Amniotic epithelial cell (primary cell): ENCODE data around the gene SEMA6B.
A peak's percentile ranks its signal among the peaks of the same experiment; 100 is the strongest.
"Not testable (repeated sequence)": the region's sequence is repeated elsewhere in the genome, so short reads cannot be mapped to it uniquely, and the experiment has no call there.

Experiments used
- DNase-seq: peaks from one replicate; pipeline ENCODE4 v3.0.0-alpha.2; 2010; ENCODE audit warnings: low read depth

SEMA6B gene

DNA sequence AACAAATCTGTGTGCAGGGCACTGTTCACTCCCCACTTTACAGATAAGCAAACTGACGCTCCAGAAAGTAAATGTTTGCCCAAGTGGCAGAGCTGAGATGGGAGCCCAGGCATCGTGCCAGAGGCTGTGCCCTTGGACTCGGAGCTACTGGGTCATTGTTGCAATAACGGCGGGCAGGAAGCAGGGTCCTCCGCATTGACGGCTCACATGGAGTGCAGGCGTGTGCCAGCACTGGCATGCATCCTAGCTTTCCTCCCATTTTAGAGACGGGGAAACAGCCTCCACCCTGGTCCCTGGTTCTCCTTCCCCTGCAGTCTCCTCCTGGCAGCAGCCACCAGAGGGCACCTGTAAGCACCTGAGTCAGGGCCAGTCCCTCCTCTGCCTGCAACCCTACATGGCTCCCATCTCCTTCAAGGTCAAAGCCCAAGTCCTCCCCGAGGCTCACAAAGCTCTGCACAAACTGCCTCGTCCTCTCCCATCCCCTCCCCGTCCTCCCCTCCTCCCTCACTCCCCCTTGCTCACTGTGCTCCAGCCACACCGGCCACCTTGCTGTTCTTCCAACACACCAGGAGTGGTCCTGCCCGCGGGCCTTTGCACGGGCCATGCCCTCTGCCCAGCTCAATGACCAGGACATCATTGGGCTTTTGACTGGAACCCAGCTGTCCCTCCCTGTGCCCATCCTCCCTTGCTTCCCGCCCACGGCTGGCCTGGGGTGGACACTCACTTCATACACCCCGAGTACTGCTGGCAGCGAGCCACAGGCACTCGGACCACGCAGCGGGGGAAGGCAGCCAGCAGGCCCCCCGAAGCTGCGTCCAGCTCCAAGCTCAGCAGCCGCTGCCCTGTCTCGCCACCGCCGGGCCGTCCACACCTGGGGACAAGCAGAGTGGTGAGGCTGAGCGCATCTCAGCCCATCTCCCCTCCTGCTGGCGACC is 11.9 kb downstream of the SEMA6B start:
- DNase-seq = no peak

DNA sequence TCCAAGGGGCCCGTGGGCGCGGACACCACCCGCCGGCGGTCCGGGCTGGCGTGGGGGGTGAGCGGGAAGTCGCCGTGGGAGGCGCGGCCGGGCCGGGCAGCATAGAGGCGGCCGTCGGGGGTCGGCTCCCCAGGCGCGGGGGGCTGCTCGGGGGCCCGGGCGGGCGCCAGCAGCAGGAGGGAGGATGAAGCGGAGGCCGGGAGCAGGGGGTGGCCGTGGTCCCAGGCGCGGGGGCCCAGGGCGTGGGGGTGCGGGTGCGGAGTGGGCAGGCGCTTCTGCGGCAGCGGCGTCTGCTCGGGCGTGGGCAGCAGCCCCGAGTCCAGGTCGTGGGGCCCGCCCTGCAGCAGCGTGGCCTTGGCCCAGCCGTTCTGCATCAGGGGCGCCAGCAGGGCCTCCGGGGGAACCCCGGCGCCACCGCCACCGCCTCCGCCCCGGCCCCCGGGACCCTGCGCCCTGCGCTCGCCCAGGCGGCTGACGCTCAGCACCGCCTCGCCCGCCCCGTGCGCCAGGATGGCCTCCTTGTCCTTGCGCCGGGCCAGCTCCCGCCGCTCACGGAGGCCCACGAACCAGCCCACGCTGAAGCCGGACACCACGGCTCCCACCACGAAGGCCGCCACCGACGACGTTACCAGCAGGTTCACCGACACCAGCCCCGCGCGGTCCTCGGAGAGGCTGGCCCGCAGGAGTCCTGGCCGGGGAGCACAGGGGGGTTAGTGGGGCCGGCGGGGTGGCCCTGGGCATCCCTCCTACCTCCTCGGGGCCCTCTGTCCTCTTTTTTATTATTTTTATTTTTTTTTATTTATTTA is 15.4 kb downstream of the SEMA6B start:
- DNase-seq = no peak

DNA sequence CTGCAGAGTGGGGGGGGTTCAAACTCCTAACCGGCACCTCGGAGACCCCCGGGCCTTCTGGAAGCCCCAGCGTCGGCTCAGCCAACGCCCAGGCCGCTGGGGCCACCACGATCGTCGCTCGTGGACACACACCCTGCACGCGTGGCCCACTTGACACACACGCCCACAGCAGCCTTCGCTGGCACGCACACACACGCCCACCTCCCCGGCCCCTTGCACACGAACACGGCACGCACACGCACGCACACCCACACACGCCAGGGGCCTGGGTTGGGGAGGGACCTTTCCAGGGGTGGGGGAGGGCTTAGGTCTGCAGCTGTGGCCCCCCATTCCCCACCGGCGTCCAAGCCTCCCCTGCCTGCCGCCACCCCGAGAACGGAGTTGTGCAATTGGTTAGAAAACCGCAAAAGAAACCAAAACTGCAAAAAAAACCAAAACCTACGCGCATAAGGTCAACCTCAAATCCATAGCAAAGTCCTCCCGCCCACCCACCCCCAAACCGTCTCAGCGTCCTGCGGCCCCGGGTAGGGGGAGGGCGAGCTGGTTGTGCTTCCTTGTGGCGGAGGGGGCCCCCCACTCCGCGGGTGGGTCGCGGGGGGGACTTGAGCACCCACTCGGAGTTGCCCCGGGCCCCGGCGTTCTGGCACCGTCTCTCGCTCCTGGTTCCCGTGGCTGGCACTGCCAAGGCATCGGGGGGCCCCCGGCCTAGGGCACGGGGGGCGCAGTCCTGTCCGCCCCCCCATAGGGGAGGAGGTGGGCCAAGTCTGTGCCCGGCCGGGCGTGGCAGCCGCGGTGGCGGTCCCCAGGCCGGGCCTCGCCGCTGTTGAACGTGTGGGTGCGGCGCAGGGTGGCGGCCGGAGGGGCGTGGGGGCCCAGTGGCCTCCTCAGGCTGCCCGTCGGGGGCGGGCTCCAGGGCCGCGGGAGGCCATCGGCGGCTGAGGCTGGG is 16.3 kb downstream of the SEMA6B start:
- DNase-seq = no peak

DNA sequence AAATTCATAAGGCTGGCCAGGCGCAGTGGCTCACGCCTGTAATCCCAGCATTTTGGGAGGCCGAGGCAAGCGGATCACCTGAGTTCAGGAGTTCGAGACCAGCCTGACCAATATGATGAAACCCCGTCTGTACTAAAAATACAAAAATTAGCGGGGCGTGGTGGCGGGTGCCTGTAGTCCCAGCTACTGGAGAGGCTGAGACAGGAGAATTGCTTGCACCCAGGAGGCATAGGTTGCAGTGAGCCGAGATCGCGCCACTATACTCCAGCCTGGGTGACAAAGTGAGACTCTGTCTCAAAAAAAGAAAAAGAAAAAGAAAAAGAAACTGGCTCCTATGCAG is 17.7 kb downstream of the SEMA6B start:
- not testable (repeated sequence) for DNase-seq

DNA sequence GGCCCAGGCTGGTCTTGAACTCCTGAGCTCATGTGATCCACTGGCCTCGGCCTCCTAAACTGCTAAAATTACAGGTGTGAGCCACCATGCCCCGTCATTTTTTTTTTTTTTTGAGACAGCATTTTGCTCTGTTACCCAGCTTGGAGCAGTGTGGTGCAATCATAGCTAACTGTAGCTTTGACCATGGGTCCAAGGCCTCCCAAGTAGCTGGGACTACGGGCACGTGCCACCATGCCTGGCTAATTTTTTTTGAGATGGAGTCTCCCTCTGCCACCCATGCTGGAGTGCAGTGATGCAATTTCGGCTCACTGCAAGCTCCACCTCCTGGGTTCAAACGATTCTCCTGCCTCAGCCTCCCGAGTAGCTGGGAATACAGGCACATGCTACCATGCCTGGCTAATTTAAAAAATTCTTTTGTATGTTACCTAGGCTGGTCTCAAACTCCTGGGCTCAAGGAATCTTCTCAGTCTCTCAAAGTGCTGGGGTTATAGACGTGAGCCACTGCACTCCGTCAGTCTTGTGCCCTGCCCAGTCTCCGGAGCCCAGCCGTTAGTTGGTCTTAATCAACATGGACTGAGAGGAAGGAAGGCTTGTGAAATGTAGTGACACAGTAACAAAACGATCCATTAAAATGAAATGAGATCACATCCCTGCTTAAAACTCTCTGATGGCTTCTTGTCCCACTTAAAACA is 18.2 kb downstream of the SEMA6B start:
- no peak for DNase-seq

DNA sequence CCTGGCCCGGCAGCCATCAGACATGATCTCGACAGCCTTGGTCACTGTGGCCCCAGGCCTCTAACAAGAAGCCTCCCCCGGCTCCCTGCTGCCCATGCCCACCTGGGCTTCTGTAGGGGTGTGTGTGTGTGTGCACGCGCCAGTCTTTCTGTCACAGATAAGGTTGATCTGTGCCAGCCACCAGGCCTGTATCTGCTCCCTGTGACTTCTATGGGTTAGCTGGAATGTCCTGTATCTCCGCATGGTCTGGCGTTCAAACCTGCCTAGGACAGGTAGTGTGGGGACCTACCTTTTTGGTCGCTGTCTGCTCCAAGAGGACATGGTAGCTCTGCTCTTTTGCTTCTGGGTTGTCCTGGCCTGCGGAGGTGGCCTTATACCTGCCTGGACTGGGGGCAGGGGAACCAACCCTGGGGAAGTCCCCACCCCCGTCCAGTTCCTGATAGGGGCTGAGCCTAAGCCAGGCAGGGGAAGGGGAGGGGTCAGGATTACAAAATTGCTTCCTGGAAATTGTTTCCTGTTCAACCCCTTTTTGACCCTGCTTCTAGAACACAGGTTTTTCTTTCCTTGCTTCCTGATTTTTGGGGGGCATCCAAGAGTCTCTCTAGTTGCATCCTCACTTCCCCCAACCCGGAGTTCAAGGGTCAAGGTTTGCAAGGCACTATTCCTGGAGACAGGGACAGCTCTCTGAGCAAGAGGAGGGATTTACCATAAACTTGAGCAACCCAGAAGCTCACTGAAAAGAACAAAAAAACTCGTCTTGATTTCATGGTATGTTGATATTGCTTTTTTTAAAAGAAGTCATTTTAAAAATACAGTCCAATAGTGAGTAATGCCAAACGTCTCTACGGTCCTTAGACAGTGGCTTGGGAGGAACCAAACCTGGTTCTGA is 19.5 kb downstream of the SEMA6B start, which contains the start of gene LRG1:
TSS of gene LRG1 (minus strand) at position 344 of the 889 bp plus-strand sequence. CDS start at position 321, 23 bp downstream.
- no peak for DNase-seq

DNA sequence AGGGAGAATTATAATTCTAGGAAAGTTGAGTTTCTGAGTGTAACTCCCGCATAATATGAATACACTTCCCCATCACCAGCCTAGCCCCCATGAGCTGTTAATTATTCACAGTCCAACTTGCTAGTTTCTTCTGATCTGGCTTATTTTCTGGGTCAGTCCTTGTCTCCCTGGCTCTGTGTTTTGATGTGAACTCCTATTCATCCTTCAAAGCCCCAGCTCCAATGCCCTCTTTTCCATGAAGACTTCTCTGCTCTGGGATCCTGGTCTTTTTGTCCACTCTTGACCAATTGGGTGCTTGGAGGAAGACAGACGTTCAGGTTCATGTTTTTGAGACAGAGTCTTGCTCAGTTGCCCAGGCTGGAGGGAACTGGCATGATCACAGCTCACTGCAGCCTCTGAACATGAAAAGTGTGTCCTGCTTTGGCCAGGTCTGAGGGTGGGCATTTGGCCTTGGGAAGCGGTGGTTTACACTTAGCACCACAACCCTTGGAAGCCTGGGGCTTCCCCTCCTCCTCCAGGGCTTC is 20.3 kb downstream of the SEMA6B start:
- DNase-seq = no peak

DNA sequence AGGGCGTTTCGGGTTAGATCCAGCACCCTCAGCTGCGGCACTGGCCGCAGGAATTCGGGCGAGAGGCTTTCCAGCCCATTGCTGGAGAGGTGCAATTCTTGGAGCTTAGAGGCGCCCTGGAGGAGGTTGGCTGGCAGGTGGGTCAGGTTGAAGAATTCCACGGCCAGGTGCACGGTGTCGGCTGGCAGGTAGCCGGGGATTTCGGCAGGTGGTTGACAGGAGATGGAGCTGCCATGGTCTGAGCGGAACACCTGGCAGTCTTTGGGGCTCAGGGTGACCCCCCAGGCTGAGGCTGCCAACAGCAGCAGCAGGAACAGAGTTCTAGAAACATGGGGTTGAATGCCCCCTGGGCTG is 20.9 kb downstream of the SEMA6B start:
- DNase-seq = no peak

DNA sequence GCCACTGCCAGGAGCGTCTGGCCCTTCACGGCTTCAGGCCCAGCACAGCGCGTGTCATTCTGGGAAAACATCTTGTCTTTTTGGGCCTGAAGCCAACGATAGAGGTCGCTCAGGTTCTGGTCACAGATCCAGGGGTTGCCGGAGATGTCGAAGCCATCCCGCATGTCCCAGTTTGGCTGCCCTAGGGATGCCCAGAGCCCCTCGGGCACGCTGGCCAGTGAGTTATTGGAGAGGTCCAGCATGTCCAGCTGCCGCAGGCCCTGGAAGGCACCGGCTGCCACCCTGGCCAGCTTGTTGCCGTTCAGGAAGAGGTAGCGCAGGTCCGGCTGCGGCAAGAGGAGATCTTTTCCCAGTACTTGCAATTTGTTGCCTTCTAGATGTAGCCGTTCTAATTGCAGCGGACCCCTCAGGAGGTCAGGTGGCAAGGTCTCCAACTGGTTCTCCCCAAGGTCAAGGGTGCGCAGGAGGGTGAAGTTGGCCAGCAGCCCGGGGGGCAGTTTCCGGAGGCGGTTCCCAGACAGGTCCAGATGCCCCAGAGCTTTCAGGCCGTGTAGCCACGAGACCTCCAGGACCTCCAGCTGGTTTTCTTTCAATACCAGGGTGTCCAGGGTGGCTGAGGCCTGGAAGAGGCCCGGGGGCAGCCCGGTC is 21.4 kb downstream of the SEMA6B start:
- no peak for DNase-seq

DNA sequence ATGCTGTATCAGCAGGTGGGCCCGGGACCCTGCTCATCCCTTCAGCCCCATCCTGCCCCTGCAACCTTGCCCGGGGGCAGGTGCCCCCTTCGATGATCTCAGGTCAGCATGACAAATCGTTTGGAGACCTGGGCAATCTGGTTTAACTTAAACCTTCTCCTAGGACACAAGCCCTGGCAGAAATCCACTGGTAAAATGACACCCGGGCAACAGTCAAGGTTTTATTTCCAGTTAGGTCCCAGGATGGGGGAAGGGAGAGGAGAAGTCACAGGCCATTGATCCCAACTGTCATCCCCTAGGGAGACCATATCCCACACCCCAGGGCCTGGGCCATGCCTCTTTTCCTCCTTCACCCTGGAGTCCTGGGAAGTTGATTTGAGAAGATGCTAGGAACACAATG is 22.7 kb downstream of the SEMA6B start:
- no peak for DNase-seq

DNA sequence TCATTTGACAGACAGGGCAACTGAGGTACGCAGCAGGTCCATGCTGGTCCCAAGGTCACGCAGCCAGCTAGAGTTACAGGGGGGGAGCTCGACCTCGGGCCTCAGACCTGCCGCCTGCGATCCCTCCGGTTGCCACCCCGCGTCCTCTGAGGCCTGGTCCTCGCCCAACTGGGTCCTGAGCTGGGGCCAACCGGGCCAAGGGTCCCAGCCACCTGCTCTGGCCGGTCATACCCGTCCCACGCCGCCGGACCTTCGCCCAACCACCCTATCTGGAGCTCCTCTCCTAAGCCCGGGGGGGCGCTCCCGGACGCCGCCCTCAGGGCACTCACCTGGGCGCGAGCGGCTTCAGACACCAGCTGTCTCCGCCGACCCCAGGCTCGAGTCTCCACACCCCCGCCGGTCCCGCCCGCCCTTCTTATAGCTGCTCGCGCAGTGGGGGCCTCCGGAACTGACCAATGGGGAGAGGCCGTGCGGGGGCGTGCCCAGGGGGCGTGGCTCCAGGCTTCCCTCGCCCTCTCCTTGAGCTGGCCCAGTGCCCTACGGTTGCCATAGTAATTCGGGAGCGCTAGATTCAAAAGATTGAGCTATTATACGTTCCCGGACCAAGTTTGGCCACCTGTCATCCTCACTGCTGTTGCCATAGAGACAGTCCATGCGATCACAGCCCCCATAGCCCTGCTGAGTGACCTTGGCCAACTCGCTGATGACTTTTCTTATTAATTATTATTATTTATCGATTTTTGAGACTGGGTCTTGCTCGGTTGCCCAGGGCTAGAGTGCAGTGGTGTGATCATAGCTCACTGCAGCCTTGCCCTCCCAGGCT is 24.4 kb downstream of the SEMA6B start, which contains the start of gene PLIN5:
TSS of gene PLIN5 (minus strand) at position 389 of the 823 bp plus-strand sequence. CDS start 1,150 bp downstream, outside the sequence.
- peak; percentile 36 for DNase-seq

DNA sequence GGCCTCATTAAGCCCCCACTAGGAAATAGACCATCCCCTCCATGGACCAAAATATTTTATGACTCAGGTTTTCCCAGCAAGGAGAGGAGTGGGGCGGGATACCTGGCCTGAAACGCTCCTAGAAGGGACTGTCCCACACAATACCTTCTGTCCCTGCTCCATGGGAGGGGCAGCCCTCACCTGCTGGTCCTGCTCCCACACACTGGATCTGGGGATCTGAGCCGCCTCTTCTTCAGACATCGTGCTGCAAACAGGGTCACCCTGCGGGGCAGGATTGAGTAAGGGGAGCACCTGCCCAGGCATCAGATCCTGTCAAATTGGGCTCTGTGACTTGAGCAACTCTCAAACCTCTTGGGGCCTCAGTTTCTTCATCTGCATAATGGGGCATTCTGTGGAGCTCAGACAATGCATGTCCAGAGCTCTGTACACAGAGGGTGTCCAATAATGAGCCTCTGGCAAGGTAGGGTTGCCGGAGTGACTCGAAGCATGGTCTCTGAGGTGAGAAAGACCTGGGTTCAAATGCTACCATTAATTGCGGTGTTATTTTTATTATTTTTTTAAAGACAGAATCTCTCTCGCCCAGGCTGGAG is 25.6 kb downstream of the SEMA6B start:
- DNase-seq = no peak

DNA sequence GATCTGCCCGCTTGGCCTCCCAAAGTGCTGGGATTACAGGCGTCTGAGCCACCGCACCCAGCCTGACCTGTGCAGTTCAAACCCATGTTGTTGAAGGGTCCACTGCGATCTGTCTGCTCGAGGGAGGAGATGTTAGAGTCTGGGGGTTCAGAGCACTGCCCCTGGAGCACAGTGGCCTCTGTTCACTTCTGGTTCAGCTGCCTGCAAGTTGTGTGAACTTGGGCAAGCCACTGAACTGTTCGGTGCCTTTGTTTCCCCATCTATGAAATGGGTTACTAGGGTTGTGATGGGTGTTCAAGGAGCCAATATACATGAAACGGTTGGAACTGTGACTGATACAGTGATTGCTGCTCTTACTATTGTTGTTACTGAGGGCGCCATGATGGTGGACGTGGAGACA is 26.1 kb downstream of the SEMA6B start:
- no peak for DNase-seq

DNA sequence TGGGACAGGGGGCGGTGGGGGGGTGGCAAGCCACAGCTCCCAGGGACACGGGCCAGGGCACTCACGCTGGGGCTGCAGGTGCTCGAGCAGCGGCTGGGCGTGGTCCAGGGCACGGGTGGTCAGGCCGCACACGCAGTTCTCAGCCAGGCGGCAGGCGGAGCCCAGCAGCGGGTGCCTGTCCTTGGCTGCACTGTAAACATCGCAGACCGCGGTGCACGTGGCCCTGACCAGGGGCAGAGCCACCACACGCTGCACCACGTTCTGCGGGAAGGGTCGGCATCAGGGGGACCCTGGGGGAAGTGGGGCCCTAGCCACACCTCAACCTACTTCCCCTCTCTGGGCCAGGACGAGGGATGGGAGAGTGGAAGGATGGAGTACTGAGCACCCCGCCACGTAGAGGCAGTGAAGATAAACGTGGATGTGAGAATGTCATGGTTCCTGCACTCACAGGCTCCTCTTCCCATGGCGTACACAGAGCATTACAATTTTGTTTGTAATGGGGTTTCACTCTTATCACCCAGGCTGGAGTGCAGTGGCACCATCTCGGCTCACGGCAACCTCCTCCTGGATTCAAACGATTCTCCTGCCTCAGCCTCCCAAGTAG is 27.8 kb downstream of the SEMA6B start:
- no peak for DNase-seq

DNA sequence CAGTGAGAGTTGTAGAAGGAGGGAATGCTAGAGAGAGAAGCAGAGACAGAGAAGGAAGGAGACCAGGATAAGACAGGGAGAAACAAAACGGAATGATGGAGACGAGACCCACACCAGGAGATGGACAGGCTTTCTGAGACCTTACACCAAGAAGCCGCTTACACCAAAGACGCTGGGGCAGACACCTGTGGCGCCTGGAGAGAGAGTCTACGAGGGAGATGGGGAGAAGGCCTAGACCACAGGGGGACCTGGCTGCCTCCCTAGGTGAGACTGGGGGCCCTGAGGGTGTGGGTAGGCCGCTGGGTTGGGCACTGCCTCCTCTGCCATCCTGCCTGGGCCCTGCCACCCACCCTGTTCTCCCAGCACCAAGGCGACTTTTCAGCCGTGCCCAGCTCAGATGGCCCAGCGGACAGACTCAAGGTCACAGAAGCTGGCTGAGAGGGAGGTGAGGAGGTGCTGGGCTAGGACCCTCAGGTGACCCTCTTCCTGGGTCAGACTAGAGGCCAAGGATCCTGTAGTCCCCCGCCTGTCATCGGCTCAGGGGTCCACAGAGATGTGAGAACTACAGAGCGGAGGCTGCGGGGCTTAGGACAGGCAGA is 29.5 kb downstream of the SEMA6B start:
- no peak for DNase-seq

DNA sequence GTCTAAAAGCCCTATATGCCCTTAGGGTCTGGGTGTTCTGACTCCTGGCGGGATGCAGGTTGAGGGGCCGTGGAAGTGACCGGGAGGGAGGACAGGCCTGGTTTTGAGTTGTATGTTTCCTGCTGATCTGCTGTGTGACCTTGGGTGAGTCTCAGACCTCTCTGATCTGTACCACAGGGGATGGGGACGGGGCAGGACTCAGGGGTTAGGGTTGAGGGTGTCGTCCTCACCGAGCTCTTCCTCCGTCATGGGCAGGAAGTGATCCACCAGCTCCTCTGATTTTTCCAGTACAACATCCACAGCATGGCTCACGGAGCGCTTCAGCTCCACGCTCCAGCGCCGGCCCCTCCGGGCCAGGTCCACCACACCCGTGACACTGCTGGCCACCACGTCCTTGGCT is 30.6 kb downstream of the SEMA6B start:
- no peak for DNase-seq

DNA sequence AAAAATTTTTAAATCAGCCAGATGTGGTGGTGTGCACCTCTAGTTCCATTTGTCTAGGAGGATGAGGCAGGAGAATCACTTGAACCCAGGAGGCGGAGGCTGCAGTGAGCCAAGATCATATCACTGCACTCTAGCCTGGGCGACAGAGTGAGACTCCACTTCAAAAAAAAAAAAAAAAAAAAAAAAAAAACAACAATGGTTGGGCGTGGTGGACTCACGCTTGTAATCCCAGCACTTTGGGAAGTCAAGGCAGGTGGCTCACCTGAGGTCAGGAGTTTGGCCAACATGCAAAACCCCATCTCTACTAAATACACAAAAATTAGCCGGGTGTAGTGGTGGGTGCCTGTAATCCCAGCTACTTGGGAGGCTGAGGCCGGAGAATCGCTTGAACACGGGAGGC is 32.1 kb downstream of the SEMA6B start:
- not testable (repeated sequence) for DNase-seq
